SIG-M5 treated with dmso at 0.1 percent for 504 hours (cell line): Measurements from ENCODE around the gene GRK3.
A peak's percentile ranks its signal among the peaks of the same experiment; 100 is the strongest.
"Not testable (repeated sequence)": the region's sequence is repeated elsewhere in the genome, so short reads cannot be mapped to it uniquely, and the experiment has no call there.

ENCODE experiments used
- DNase-seq: peaks from one replicate; lab custom pipeline; 2025; ENCODE audit not compliant: unreplicated experiment; lab: John Stamatoyannopoulos, UW

The GRK3 gene

GRCh38 chr22:25695146-25695545 lies 130.7 kb downstream of the GRK3 start:
- DNase-seq, result no peak

DNA sequence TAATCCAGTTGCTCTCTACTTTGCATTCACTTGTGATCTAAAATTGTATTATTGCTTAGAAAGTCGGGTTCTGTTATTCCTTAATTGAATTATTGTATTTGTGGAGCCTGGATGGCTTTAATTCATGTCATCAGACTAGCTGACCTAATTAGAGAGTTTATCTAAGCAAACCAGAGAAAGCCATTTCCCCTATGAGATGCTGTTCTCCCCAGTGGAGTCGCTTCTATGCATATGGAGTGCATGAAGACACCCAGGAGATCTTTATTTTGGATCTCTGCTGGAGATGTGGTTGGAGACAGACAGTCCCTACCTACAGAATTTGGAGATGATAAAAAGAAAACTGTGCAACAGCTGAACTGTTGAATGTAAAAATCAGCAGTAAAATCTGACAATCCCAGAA lies 132.3 kb downstream of the GRK3 start:
- DNase-seq, result no peak

DNA sequence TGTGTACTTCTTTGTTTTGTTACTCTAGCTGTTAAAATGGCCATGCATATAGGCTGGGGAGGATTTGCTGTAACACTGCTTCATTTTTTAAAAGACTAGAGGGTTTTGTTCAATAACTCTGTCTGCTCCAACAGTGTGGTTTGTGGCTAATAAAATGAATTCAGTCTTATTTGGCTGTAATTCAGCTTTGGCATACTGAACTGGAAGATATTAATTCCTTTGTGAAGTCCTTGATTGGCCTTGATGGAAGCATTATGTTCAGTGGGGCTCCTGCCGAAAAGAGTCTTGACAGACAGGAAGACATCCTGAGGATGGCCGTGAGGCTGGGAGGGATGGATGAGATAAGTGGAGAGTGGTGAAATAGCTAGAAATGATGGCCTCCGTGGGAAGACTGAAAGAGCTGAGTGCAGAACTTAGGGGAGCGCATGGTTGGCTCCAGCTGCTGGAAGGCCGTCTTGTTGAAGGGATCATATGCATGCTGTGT lies 132.7 kb downstream of the GRK3 start:
- DNase-seq, result no peak

GRCh38 chr22:25697978-25698377 lies 133.5 kb downstream of the GRK3 start:
- no peak for DNase-seq

- DNase-seq, result no peak
These were observed 134.0 kb downstream of the GRK3 start for GRCh38 chr22:25698461-25698860.

GRCh38 chr22:25698978-25699377 lies 134.5 kb downstream of the GRK3 start:
- no peak for DNase-seq

- DNase-seq, result no peak
These were observed 136.7 kb downstream of the GRK3 start for GRCh38 chr22:25701056-25701780.

DNA sequence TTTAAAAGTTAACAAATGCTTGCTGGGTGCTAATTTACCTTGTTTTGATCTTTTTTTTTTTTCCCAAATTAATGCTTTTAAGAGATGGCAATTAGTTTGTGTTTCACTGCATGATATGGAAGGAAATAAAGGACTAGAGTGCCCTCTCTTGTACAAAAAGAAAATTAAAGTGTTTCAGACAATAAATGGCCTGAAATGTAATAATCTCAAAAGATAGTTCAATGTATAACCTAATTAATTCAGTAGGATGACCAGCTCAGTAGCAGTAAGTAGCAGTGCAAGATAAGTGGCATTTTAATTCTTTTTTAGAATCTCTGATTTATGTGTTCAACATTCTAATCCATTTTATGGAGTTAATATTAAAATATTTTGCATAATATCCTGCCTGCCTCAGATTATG lies 137.6 kb downstream of the GRK3 start:
- DNase-seq, result peak; percentile 28

DNA sequence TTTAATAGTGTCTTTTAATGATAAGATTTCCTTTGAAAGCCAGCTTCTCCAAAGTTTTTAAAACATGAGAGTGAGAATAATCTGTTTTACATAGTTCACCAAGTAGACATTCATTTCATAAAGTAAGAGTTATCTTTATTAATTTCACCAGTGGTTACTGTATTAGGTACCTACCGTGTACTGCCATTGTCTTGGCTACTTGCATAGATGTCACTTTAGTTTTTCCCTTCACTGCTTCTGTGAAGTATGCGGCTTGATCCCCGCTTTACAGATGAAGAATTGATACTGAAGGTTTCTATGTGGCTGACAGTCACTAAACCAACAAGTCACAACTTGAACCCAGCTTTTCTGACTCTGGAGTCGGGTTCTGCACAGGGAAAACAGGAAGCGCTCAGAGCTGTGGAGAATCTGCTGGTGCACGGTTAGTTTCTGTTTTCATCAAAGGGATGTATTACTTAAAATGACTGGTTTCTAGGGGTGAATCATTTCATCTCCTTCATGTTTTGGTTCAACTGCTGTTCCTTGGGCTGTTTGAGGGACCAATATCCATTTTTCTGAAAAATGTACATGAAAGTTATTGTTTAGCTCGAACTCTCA lies 138.2 kb downstream of the GRK3 start:
- DNase-seq, result no peak

GRCh38 chr22:25704701-25705100 lies 140.2 kb downstream of the GRK3 start:
- no peak for DNase-seq

- DNase-seq, result no peak
These were observed 141.7 kb downstream of the GRK3 start for GRCh38 chr22:25706197-25706596.

- DNase-seq, result not testable (repeated sequence)
These were observed 144.0 kb downstream of the GRK3 start for GRCh38 chr22:25708430-25708829.

DNA sequence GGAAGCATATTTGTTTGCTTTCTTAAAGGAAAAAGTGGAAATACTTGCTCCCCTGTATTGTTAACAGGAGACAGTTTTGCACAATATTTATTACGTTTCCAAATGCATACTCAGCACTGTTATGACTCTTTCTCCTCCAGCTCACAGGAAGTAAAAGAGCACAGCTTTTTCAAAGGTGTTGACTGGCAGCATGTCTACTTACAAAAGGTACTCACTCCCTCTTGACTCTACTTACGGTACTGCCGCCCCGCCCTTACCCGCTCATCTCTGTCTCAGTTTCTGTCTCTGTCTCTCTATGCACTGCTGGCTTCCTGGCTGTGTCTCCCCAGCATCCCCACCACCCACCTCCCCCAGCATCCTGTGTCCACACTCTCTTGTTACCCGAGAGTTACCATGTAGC lies 145.3 kb downstream of the GRK3 start:
- DNase-seq, result no peak

- DNase-seq, result no peak
These were observed 146.0 kb downstream of the GRK3 start for GRCh38 chr22:25710501-25710900.

DNA sequence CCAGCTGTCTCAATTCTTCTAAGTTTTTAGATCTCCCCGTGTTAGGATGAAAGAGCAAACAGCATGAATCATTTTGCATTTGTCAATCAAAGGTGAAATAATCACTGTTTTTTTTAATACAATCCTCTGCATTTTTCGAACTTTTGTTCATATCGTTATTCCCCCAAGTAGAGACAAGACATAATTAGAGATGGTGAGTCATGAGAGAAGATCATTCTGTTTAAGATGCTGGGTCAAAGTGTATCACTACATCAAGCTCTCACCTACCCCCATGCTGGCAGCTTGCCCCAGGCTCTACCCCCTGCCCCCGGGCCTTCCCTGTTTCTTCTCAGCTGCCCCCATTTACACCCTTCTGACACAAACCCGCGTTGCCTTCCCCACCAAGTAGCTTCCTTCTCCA lies 147.0 kb downstream of the GRK3 start:
- no peak for DNase-seq

- no peak for DNase-seq
These were observed 148.4 kb downstream of the GRK3 start for GRCh38 chr22:25712661-25713400.

DNA sequence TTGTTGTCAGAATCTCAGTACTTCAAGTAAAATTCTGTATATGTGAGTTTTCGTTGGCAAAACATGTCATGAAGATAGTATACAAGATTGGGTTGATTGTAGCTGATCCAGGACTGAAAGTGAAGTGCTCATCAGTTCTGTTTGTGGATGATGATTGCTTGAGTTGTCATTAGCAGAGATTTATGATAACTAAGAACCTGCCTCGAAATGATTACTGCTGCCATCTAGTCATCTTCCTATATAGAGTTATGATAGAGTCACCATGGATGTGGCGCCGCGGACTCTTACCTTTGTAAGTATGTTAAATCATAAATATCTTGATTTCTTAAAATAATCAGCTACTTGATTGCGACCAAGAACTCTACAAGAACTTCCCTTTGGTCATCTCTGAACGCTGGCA lies 149.6 kb downstream of the GRK3 start:
- DNase-seq, result no peak

GRCh38 chr22:25714739-25715138 lies 150.3 kb downstream of the GRK3 start:
- DNase-seq, result no peak

DNA sequence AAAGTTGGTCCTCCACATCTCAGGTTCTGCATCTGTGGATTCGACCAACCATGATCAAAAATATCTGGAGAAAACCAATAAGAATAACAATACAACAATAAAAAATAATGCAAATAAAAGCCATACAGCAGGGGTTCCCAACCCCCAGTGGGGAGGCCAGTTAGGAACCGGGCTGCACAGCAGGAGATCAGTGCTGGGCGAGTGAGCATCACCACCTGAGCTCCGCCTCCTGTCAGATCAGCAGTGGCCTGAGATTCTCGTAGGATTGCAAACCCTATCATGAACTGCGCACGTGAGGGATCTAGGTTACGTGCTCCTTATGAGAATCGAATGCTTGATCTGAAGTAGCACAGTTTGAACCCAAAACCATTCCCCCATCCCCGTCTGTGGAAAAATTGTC lies 152.2 kb downstream of the GRK3 start:
- no peak for DNase-seq

DNA sequence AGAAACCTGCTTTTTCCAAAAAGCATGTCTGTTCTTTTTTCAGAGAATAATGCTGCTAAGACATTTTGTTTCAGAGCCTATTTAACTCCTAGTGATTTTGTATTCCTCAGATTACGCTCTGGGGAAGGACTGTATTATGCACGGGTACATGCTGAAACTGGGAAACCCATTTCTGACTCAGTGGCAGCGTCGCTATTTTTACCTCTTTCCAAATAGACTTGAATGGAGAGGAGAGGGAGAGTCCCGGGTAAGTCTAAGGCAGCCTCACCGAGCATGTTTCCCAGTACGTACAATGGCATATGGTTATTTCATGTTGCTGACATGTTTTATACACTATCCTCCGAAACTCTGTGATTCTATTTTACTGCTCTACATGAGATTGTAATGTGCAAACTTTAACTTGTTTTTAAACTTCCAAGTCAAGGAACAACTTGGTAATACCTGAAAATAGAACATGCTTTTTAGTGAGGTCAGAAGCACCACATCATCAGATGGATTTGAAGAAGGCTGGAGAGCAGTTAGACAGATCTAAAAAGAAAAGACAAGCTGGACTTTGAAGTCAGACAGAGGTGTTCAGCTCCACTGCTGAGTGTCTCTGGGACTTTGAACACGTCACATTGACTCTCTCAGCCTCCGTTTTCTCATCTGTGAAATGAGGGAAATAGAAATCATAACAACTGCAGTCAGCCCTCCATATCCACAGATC lies 153.8 kb downstream of the GRK3 start:
- DNase-seq, result no peak

DNA sequence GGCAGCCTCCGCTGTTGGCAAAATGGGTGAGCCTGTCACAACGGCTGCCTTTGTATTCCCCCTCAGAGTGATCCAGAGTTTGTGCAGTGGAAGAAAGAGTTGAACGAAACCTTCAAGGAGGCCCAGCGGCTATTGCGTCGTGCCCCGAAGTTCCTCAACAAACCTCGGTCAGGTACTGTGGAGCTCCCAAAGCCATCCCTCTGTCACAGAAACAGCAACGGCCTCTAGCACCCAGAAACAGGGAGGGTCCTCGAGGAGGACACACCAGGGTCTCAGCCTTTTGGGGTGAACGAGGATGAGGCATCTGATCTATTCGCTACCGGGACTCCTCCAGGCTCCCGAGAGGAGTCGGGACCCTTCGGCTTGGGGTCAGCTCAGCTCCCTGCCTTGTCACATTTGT lies 157.7 kb downstream of the GRK3 start:
- no peak for DNase-seq

DNA sequence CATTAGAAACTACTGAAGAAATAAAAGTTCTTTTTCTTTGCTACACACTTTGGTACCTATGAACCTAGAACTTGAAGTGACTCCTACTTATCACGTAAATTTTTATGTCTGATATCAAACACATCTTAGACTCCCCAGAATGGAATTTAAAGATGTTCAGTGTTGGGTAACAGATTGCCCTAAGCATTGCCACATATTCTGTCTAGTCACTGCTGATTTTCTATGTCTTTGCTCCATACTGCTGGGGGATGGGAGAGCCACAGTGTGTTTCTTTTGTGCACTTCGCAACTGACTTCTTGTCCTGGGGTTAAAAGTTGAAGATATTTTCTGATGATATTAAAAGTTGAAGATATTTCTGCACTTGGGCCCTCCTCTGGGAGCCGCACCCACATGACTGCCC lies 158.2 kb downstream of the GRK3 start:
- peak; percentile 32 for DNase-seq
